ENCODE measurements around the gene TXN. TPM values are rescaled to one million over a fixed set of nuclear protein-coding genes. Genes with fewer than 3 reads are reported as not detected.

TXN gene
- total RNA-seq, 2 donors from 2014 or later, result 282 to 336 TPM

DNA sequence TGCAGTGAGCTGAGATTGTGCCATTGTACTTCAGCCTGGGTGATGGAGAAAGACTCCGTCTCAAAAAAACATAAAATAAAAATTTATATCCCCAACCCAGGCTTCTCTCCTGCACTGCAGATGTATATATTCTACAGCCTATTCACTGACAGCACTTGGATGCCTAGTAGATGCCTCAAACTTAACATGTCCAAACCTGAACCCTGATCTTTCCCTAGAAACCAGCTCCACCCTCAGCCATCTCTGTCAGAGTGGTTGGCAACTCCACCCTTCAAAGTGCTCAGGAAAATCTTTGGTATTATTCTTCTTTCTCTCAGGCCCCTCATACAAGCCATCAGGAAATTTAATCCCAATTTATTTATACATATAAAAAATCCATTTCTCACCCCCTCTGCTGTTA is 36.9 kb upstream of the TXN start:
- H3K36me3 Mint-ChIP-seq (ENCODE audit: low read depth), result no peaks in the 10 kb centered on the region
- H3K4me1 Mint-ChIP-seq, result peaks cover 4% of the 10 kb centered on the region
- peaks cover 3% of the 10 kb centered on the region for H3K27me3 Mint-ChIP-seq (ENCODE audit: insufficient read depth)
- DNase-seq, result no peak
- no peak overlapping the region for H3K27ac ChIP-seq (ENCODE audit: low read depth, low read length)
- 100% methylated on average over 1 of the region's 1 CpG; no CpG with 5 or more reads in 1 of the 2 experiments for WGBS, 2 experiments (ENCODE audit: insufficient coverage in 1 of 2, insufficient read length in 1 of 2)
- H3K9me3 Mint-ChIP-seq, result no peaks in the 10 kb centered on the region
- no peaks in the 10 kb centered on the region for H3K36me3 ChIP-seq (ENCODE audit: control insufficient read depth, insufficient read depth, low read length)
- no peak overlapping the region for H3K4me3 Mint-ChIP-seq
- no peaks in the 10 kb centered on the region for H3K27me3 ChIP-seq (ENCODE audit: control insufficient read depth, insufficient read depth, low read length, poor library complexity, severe bottlenecking)
- no peak overlapping the region for H3K27ac Mint-ChIP-seq
- H3K4me3 ChIP-seq (ENCODE audit: low read length), result no peak overlapping the region
- H3K9me3 ChIP-seq (ENCODE audit: control insufficient read depth, low read length), result no peaks in the 10 kb centered on the region
- no peak overlapping the region for H3K9ac ChIP-seq (ENCODE audit: extremely low read depth, low read length, poor library complexity, severe bottlenecking)
- no peaks in the 10 kb centered on the region for H3K4me1 ChIP-seq (ENCODE audit: control insufficient read depth, insufficient read depth, low read length)
- TF ChIP-seq CTCF (conservative IDR thresholded peaks at IDR 0.05), result no peak

DNA sequence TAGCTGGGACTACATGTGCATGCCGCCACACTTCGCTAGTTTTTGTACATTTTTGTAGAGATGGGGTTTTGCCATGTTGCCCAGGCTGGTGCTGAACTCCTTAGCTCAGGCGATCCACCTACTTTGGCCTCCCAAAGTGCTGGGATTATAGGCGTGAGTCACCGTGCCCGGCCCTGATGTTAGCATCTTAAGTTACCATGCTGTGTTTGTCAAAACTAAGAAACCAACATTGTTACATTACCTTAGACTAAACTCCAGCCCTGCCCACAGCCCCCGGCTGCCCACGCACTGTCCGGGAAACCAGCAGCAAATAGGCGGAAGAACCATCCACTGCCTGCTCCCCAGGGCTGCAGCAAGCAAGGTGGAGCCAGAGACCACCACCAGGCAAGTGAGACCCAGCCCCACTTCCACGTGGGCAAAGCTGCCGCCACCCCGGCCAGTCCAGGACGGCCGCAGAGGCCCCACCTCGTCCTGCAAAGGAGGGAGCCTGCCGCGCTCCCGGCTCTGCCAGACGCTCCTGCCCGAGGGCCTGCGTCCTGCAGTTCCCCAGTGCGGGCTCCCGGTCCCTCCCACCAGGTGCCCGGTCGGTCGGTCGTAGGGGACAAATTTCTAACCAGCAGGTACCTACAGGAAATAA is 35.7 kb upstream of the TXN start:
- peak; percentile 47 for DNase-seq
- WGBS, 2 experiments (ENCODE audit: insufficient coverage in 1 of 2, insufficient read length in 1 of 2), result 84 to 90% methylated on average over 12 to 28 of the region's 28 CpGs
- no peaks in the 10 kb centered on the region for H3K9me3 Mint-ChIP-seq

DNA sequence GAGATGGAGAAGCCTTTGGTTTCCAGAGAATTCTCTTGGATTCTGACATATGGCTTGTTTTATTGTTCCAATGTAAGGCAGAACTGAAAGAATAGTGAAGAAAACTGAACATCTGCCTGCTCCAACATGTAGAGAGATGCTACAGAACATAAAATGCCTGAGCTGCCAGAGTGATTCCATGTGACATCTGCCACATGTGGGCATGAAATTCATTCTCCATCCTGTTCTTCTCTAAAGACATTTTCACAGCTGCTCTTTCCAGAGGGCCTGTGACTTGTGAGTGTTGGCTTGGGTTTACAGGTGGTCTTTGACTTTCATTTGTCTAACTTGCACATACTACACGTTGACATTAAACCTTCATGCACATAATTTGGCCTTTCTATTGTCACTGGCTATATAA is 33.7 kb upstream of the TXN start:
- no peak for TF ChIP-seq CTCF (conservative IDR thresholded peaks at IDR 0.05)
- no peaks in the 10 kb centered on the region for H3K36me3 Mint-ChIP-seq (ENCODE audit: low read depth)

More for the DNA sequence above, 35.7 kb upstream of the TXN start:
- Histone ChIP-seq H3K27ac (ENCODE audit: low read depth, low read length) (no peak overlapping the region), H3K36me3 (ENCODE audit: control insufficient read depth, insufficient read depth, low read length) (no peaks in the 10 kb centered on the region), H3K9me3 (ENCODE audit: control insufficient read depth, low read length) (no peaks in the 10 kb centered on the region), H3K9ac (ENCODE audit: extremely low read depth, low read length, poor library complexity, severe bottlenecking) (no peak overlapping the region), H3K27me3 (ENCODE audit: control insufficient read depth, insufficient read depth, low read length, poor library complexity, severe bottlenecking) (no peaks in the 10 kb centered on the region), H3K4me1 (ENCODE audit: control insufficient read depth, insufficient read depth, low read length) (no peaks in the 10 kb centered on the region), H3K4me3 (ENCODE audit: low read length) (no peak overlapping the region)
- Mint-ChIP-seq H3K4me1 (no peaks in the 10 kb centered on the region), H3K36me3 (ENCODE audit: low read depth) (no peaks in the 10 kb centered on the region), H3K27ac (no peak overlapping the region), H3K27me3 (ENCODE audit: insufficient read depth) (peaks cover 3% of the 10 kb centered on the region), H3K4me3 (no peak overlapping the region)
- no peak for TF ChIP-seq CTCF (conservative IDR thresholded peaks at IDR 0.05)

More for the DNA sequence above, 33.7 kb upstream of the TXN start:
- no peaks in the 10 kb centered on the region for H3K4me1 ChIP-seq (ENCODE audit: control insufficient read depth, insufficient read depth, low read length)
- Mint-ChIP-seq H3K4me1 (no peaks in the 10 kb centered on the region), H3K27me3 (ENCODE audit: insufficient read depth) (peaks cover 3% of the 10 kb centered on the region), H3K27ac (no peak overlapping the region), H3K9me3 (no peaks in the 10 kb centered on the region), H3K4me3 (no peak overlapping the region)
- H3K9me3 ChIP-seq (ENCODE audit: control insufficient read depth, low read length), result no peaks in the 10 kb centered on the region
- H3K36me3 ChIP-seq (ENCODE audit: control insufficient read depth, insufficient read depth, low read length), result no peaks in the 10 kb centered on the region
- no peak overlapping the region for H3K4me3 ChIP-seq (ENCODE audit: low read length)
- WGBS, 2 experiments (ENCODE audit: insufficient coverage in 1 of 2, insufficient read length in 1 of 2), result 83 to 85% methylated on average over 1 of the region's 1 CpG
- H3K9ac ChIP-seq (ENCODE audit: extremely low read depth, low read length, poor library complexity, severe bottlenecking), result no peak overlapping the region
- no peak overlapping the region for H3K27ac ChIP-seq (ENCODE audit: low read depth, low read length)
- no peaks in the 10 kb centered on the region for H3K27me3 ChIP-seq (ENCODE audit: control insufficient read depth, insufficient read depth, low read length, poor library complexity, severe bottlenecking)
- no peak for DNase-seq
